Measurements from ENCODE around the gene SAP25. TPM values are rescaled to one million over a fixed set of nuclear protein-coding genes. Genes with fewer than 3 reads are reported as not detected.
A peak's percentile ranks its signal among the peaks of the same experiment; 100 is the strongest.

SAP25 gene
- total and polyA plus RNA-seq, 2 of the 8 experiments (the other 6 are each of a cell fraction or from before 2014, with no cell fraction given), result 3.6 to 5.8 TPM

- H3K4me2 ChIP-seq (ENCODE audit: insufficient read depth in 1 of 2, low read depth in 2 of 2, low read length in 2 of 2), result peak overlapping the region in 1 of 2 experiments; percentile 20; a peak in 1 of 4 replicates
- H3K79me1 ChIP-seq (ENCODE audit: low read depth, low read length), result peaks cover 2% of the 10 kb centered on the region; the same call in 1 of the 2 replicates
- no peak overlapping the region for H2AFZ ChIP-seq (ENCODE audit: low read length)
- no peak overlapping the region for H3K23ac ChIP-seq (ENCODE audit: insufficient read length)
- 0 out of 2 replicates have a peak overlapping the region, but pooled peaks have one; percentile 44 for H2BK5ac ChIP-seq (ENCODE audit: low read depth, low read length)
- peaks cover 0 to 4% (median under 1%) of the 10 kb centered on the region in 4 experiments; a peak in 1 of 7 replicates for H3K27me3 ChIP-seq (replicated peaks in 1 of 4; ENCODE audit: control insufficient read depth in 3 of 4, extremely low read depth in 1 of 4, insufficient read depth in 3 of 4, low read length in 3 of 4)
- H3K27ac ChIP-seq (ENCODE audit: low read depth, low read length), result no peak overlapping the region
- H2BK120ac ChIP-seq (replicated peaks; ENCODE audit: low read depth, low read length), result no peak overlapping the region
- no peak overlapping the region for H4K91ac ChIP-seq (replicated peaks; ENCODE audit: insufficient read length, low read length)
- H3K4ac ChIP-seq (replicated peaks; ENCODE audit: insufficient read length, low read depth, low read length), result no peak overlapping the region
- no peak overlapping the region for H3K14ac ChIP-seq (ENCODE audit: insufficient read length)
- no peak overlapping the region for H2BK20ac ChIP-seq (ENCODE audit: low read length)
- no peaks in the 10 kb centered on the region for H3K79me2 ChIP-seq (ENCODE audit: control insufficient read depth in 1 of 2, insufficient read depth in 2 of 2, low read length in 2 of 2)
- H4K20me1 ChIP-seq (replicated peaks in 1 of 2; ENCODE audit: control insufficient read depth in 1 of 2, insufficient read depth in 2 of 2, low read length in 2 of 2), result peaks cover 0 to 3% of the 10 kb centered on the region in 2 experiments
- FAIRE-seq, result no peak
- no peak overlapping the region for H3K9ac ChIP-seq (replicated peaks in 1 of 4; ENCODE audit: extremely low read depth in 1 of 4, low read depth in 3 of 4, low read length in 3 of 4)
- H3K36me3 ChIP-seq (ENCODE audit: control insufficient read depth in 2 of 4, insufficient read depth in 4 of 4, low read length in 3 of 4), result no peaks in the 10 kb centered on the region
- H2BK15ac ChIP-seq (ENCODE audit: low read length), result peak overlapping the region; percentile 46; the same call in 1 of the 2 replicates
- no peak overlapping the region for H3K18ac ChIP-seq (ENCODE audit: extremely low read depth, low read length)
- H3K23me2 ChIP-seq (ENCODE audit: low read depth, low read length), result peaks cover 8% of the 10 kb centered on the region; the same call in 1 of the 2 replicates
- POLR2A ChIA-PET (ENCODE audit: partially characterized antibody), result interaction anchor here (0.8 to 2.3 kb wide), 5 partner anchors 9 to 88 kb away, joined by 3 to 14 read pairs (median 6); no protein-coding TSS in a partner anchor
- H2BK12ac ChIP-seq (ENCODE audit: low read depth, low read length), result no peak overlapping the region
- no peak for DNase-seq (ENCODE audit: low read depth in 1 of 2, low spot score in 2 of 2)
- CTCF ChIA-PET (ENCODE audit: partially characterized antibody), result interaction anchor here (0.9 to 12.7 kb wide), 6 partner anchors 8 to 106 kb away, joined by 3 to 341 read pairs (median 4); partner anchors contain the start of genes AGFG2, FBXO24 and LRCH4
- no peak overlapping the region for H4K5ac ChIP-seq (ENCODE audit: insufficient read length, low read depth, low read length)
- H3K9me3 ChIP-seq (ENCODE audit: insufficient read depth in 2 of 2, low read depth in 1 of 2, low read length in 1 of 2), result no peaks in the 10 kb centered on the region
- 0 out of 2 replicates have a peak overlapping the region, but pooled peaks have one; percentile 82 for H2AK5ac ChIP-seq (ENCODE audit: low read depth, low read length)
- no peak overlapping the region for H3K56ac ChIP-seq (replicated peaks; ENCODE audit: insufficient read length, low read depth, low read length)
- peaks cover 0 to 43% (median 28%) of the 10 kb centered on the region in 4 experiments; a peak in 6 of 7 replicates for H3K4me1 ChIP-seq (replicated peaks in 1 of 4; ENCODE audit: control insufficient read depth in 3 of 4, insufficient read depth in 4 of 4, low read length in 3 of 4)
- WGBS, 2 experiments (ENCODE audit: extremely low coverage in 1 of 2, insufficient coverage in 1 of 2, insufficient read length in 1 of 2, insufficient replicate concordance in 2 of 2, low coverage in 1 of 2, low lambda C conversion rate in 2 of 2, missing lambda C conversion rate in 1 of 2), result 65% methylated on average over 3 of the region's 3 CpGs; no CpG with 5 or more reads in 1 of the 2 experiments
- no peak overlapping the region for H4K8ac ChIP-seq (ENCODE audit: extremely low read depth, insufficient read depth, low read length)
- H3K4me3 ChIP-seq (ENCODE audit: extremely low read depth in 1 of 4, insufficient read depth in 2 of 4, low read depth in 3 of 4, low read length in 4 of 4), result no peak overlapping the region
- no peak for TF ChIP-seq KDM4A (IDR thresholded peaks at IDR 0.05; ENCODE audit: low read depth, low read length, severe bottlenecking)
- TF ChIP-seq ATF2 (IDR thresholded peaks at IDR 0.05; ENCODE audit: low read length), result no peak
- no peak for TF ChIP-seq CTBP2 (IDR thresholded peaks at IDR 0.05; ENCODE audit: borderline replicate concordance, insufficient read depth, insufficient read length, low read length)
- no peak for TF ChIP-seq ASH2L (IDR thresholded peaks at IDR 0.05; ENCODE audit: low read length)
- no peak for TF ChIP-seq MAX (IDR thresholded peaks at IDR 0.05)
- no peak for TF ChIP-seq RNF2 (IDR thresholded peaks at IDR 0.05; ENCODE audit: borderline replicate concordance, low read depth, low read length, missing control alignments, poor library complexity, severe bottlenecking)
- no peak for TF ChIP-seq KDM1A (IDR thresholded peaks at IDR 0.05; ENCODE audit: borderline replicate concordance, low read length)
- no peak for TF ChIP-seq SIN3A (conservative IDR thresholded peaks at IDR 0.05 in 1 of 2, IDR thresholded peaks at IDR 0.05 in 1 of 2; ENCODE audit: low read depth in 1 of 2, low read length in 2 of 2)
- TF ChIP-seq GTF2F1 (IDR thresholded peaks at IDR 0.05; ENCODE audit: borderline replicate concordance, low read depth, low read length), result no peak
These were observed 5.9 kb downstream of the SAP25 start for GRCh38 chr7:100567751-100568175.
